Keratinocyte (primary cell): ENCODE results near the gene ZC3H7A. TPM values are rescaled to one million over a fixed set of nuclear protein-coding genes. Genes with fewer than 3 reads are reported as not detected.

Experiments
- DNase-seq: peaks from one replicate; pipeline ENCODE4 v3.0.0-alpha.2; 2011; ENCODE audit warnings: low read depth, missing footprints, low spot score
- FAIRE-seq: peaks from 2 replicates; lab custom pipeline; 2011; peaks lifted over from hg19 to GRCh38; lab: Jason Lieb, UNC
- H2AFZ ChIP-seq: 2 replicates; pipeline ENCODE4 v1.6.0; 2012; ENCODE audit warnings: low read length, control low read depth, inconsistent platforms; ENCODE audit not compliant: control insufficient read depth
- H3K27ac ChIP-seq: 2 replicates; pipeline ENCODE4 v1.5.1; 2011; ENCODE audit warnings: low read length; ENCODE audit not compliant: control insufficient read depth, insufficient read depth
- H3K27me3 ChIP-seq: 3 replicates; pipeline ENCODE4 v1.6.0; 2011; ENCODE audit warnings: low read length; ENCODE audit not compliant: control insufficient read depth, insufficient read depth; ENCODE audit errors: extremely low read depth
- H3K36me3 ChIP-seq, 2 experiments: 2 replicates in 1 of 2; 3 replicates in 1 of 2; pipeline ENCODE4 v1.5.1; 2011; ENCODE audit warnings: low read length in 2 of 2, mild to moderate bottlenecking in 1 of 2; ENCODE audit not compliant: control insufficient read depth in 2 of 2, insufficient read depth in 2 of 2; ENCODE audit errors: extremely low read depth in 1 of 2
- H3K4me1 ChIP-seq: 3 replicates; pipeline ENCODE4 v1.5.1; 2011; ENCODE audit warnings: low read length; ENCODE audit not compliant: control insufficient read depth, insufficient read depth; ENCODE audit errors: extremely low read depth
- H3K4me2 ChIP-seq: 3 replicates; pipeline ENCODE4 v1.6.0; 2011; ENCODE audit warnings: low read depth, low read length; ENCODE audit not compliant: control insufficient read depth, insufficient read depth; ENCODE audit errors: extremely low read depth
- H3K4me3 ChIP-seq, 3 experiments: fragments of 200-600 bp in 1 of 3; sonication (generic) in 1 of 3; 2 replicates in 2 of 3; 3 replicates in 1 of 3; pipeline ENCODE4 v1.5.1; 2011 to 2016; ENCODE audit warnings: low read length in 3 of 3, mild to moderate bottlenecking in 3 of 3, control low read depth in 2 of 3, inconsistent platforms in 1 of 3, low read depth in 1 of 3, mixed read lengths in 1 of 3, mixed run types in 1 of 3, moderate library complexity in 1 of 3; ENCODE audit not compliant: control insufficient read depth in 2 of 3, insufficient read depth in 2 of 3; ENCODE audit errors: extremely low read depth in 1 of 3
- H3K79me2 ChIP-seq: 2 replicates; pipeline ENCODE4 v1.6.0; 2012; ENCODE audit warnings: low read length; ENCODE audit not compliant: control insufficient read depth, insufficient read depth
- H3K9ac ChIP-seq: 3 replicates; pipeline ENCODE4 v1.6.0; 2011; ENCODE audit warnings: low read length; ENCODE audit not compliant: control insufficient read depth, insufficient read depth; ENCODE audit errors: extremely low read depth
- H3K9me1 ChIP-seq: 3 replicates; pipeline ENCODE4 v1.6.0; 2011; ENCODE audit warnings: low read length; ENCODE audit not compliant: control insufficient read depth, insufficient read depth; ENCODE audit errors: extremely low read depth
- H3K9me3 ChIP-seq: 2 replicates; pipeline ENCODE4 v1.5.1; 2012; ENCODE audit warnings: low read depth, low read length; ENCODE audit not compliant: control insufficient read depth
- H4K20me1 ChIP-seq: 3 replicates; pipeline ENCODE4 v1.6.0; 2011; ENCODE audit warnings: low read length; ENCODE audit not compliant: control insufficient read depth, insufficient read depth; ENCODE audit errors: extremely low read depth
- EZH2 ChIP-seq: IDR thresholded peaks from one replicate; pipeline ENCODE4 v1.6.1; 2012; ENCODE audit warnings: inconsistent platforms, mild to moderate bottlenecking, low read length, moderate library complexity
- dilution Hi-C: fragments of 300-500 bp; cut with MboI; formaldehyde crosslinking; loops from one replicate; pipeline ENCODE4 v1.7.0; 2020; ENCODE audit warnings: low sequenced_read_pairs; ENCODE audit not compliant: extremely low pct_ligation_motif_present
- polyA plus RNA-seq, 5 experiments: library from polyadenylated mRNA; depleted of rRNA in 3 of 5; stranded (reverse) in 3 of 5; stranded (forward) in 1 of 5; unstranded in 1 of 5; fragments of >200 nt; gene quantifications; 1 replicate in 1 of 5; 2 replicates in 3 of 5; 3 replicates in 1 of 5; pipeline versions ENCODE4 v1.2.1 to v1.2.3, GENCODE V29; 2011 to 2012; ENCODE audit warnings: missing spikeins in 2 of 5, low read depth in 1 of 5, low replicate concordance in 1 of 5
- TF ChIP-seq, protein P1 (sequence below), 3 experiments: IDR thresholded peaks in 1 of 3; conservative IDR thresholded peaks in 1 of 3; optimal IDR thresholded peaks in 1 of 3; 2 replicates in 2 of 3; 3 replicates in 1 of 3; pipeline versions ENCODE3 to v1.5.1; 2011; ENCODE audit warnings: low read length in 3 of 3, mild to moderate bottlenecking in 3 of 3, moderate library complexity in 2 of 3, control low read depth in 1 of 3, inconsistent platforms in 1 of 3; ENCODE audit not compliant: insufficient read depth in 2 of 3; ENCODE audit errors: extremely low read depth in 1 of 3

The ZC3H7A gene
- polyA plus RNA-seq, 1 donor (not counting 4 experiments of a cell fraction or from before 2014, with no cell fraction given): 43.9 TPM

- Histone ChIP-seq H3K9me1 (no peaks in the 10 kb centered on the region), H3K27ac (no peak overlapping the region), H3K27me3 (no peaks in the 10 kb centered on the region), H3K4me3 (no peak overlapping the region), H3K36me3 (peaks cover 25 to 30% of the 10 kb centered on the region in 2 experiments), H3K79me2 (no peaks in the 10 kb centered on the region), H3K4me1 (no peaks in the 10 kb centered on the region), H3K9me3 (no peaks in the 10 kb centered on the region), H4K20me1 (peaks cover 2% of the 10 kb centered on the region), H3K4me2 (no peak overlapping the region), H3K9ac (no peak overlapping the region), H2AFZ (no peak overlapping the region)
- dilution Hi-C loops: no loop called here
- DNase-seq (no peak), FAIRE-seq (no peak)
- TF ChIP-seq EZH2: no peak
- TF ChIP-seq, protein P1, sequence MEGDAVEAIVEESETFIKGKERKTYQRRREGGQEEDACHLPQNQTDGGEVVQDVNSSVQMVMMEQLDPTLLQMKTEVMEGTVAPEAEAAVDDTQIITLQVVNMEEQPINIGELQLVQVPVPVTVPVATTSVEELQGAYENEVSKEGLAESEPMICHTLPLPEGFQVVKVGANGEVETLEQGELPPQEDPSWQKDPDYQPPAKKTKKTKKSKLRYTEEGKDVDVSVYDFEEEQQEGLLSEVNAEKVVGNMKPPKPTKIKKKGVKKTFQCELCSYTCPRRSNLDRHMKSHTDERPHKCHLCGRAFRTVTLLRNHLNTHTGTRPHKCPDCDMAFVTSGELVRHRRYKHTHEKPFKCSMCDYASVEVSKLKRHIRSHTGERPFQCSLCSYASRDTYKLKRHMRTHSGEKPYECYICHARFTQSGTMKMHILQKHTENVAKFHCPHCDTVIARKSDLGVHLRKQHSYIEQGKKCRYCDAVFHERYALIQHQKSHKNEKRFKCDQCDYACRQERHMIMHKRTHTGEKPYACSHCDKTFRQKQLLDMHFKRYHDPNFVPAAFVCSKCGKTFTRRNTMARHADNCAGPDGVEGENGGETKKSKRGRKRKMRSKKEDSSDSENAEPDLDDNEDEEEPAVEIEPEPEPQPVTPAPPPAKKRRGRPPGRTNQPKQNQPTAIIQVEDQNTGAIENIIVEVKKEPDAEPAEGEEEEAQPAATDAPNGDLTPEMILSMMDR (optimal IDR thresholded peaks at IDR 0.05 in 1 of 3, IDR thresholded peaks at IDR 0.05 in 1 of 3, conservative IDR thresholded peaks at IDR 0.05 in 1 of 3; ENCODE audit: extremely low read depth in 1 of 3, insufficient read depth in 2 of 3, low read length in 3 of 3): no peak
These were observed 44.2 kb downstream of the ZC3H7A start for GRCh38 chr16:11752856-11753255.

DNA sequence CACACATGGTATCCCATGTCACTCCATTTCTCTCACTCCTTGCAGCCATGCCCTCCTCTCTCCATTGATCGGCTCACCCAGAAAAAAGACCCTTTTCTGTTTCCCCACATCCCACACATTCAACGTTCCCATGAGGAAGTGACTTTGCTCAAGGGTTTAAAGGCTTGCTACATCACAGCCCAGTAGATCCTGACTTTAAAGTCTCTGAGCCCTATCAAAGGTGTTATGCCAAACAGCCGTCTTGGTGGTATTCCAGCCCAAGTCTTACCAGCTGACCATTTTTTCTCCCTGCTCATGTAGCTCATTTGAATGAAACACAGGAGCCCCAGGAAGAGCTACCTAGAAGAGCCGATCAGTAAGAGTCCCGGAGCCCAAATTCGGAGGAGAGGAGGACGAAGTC is 47.0 kb downstream of the ZC3H7A start:
- FAIRE-seq (no peak), DNase-seq (no peak)
- no peaks in the 10 kb centered on the region for H3K4me1 ChIP-seq
- peaks cover 17 to 23% of the 10 kb centered on the region in 2 experiments for H3K36me3 ChIP-seq
- H3K9ac ChIP-seq: no peak overlapping the region
- H3K9me3 ChIP-seq: no peaks in the 10 kb centered on the region
- H3K79me2 ChIP-seq: no peaks in the 10 kb centered on the region
- H3K27me3 ChIP-seq: no peaks in the 10 kb centered on the region
- H3K9me1 ChIP-seq: no peaks in the 10 kb centered on the region
- no peak overlapping the region for H3K4me2 ChIP-seq
- H2AFZ ChIP-seq: no peak overlapping the region
- no peak overlapping the region for H3K4me3 ChIP-seq
- dilution Hi-C loops: no loop called here
- TF ChIP-seq, protein P1 (optimal IDR thresholded peaks at IDR 0.05 in 1 of 3, IDR thresholded peaks at IDR 0.05 in 1 of 3, conservative IDR thresholded peaks at IDR 0.05 in 1 of 3; ENCODE audit: extremely low read depth in 1 of 3, insufficient read depth in 2 of 3, low read length in 3 of 3): no peak
- TF ChIP-seq EZH2: no peak
- H3K27ac ChIP-seq: no peak overlapping the region
- H4K20me1 ChIP-seq: peaks cover 2% of the 10 kb centered on the region
